OCI-LY3 (cell line): Measurements from ENCODE around the gene PTX4.
A peak's percentile ranks its signal among the peaks of the same experiment; 100 is the strongest.

ENCODE experiments used
- H2AFZ ChIP-seq: fragments of 200-600, 300-600 bp; shearing (Covaris generic); 2 replicates; pipeline ENCODE4 v1.6.0; 2014; ENCODE audit warnings: antibody characterized with exemption, low read depth, low read length
- H3K27ac ChIP-seq: fragments of 200-600, 300-600 bp; sonication (generic); 2 replicates; pipeline ENCODE4 v1.5.1; 2014; ENCODE audit warnings: mild to moderate bottlenecking, low read length, moderate library complexity, mixed read lengths
- H3K27me3 ChIP-seq: fragments of 200-600, 300-600 bp; sonication (generic); 2 replicates; pipeline ENCODE4 v1.6.1; 2014; ENCODE audit warnings: low read depth, low read length, mixed read lengths
- H3K36me3 ChIP-seq: fragments of 200-600, 300-600 bp; sonication (generic); replicated peaks from 2 replicates; pipeline ENCODE3; 2014; ENCODE audit warnings: low read depth, low read length, mixed read lengths
- H3K4me1 ChIP-seq: fragments of 300-600, 200-600 bp; sonication (generic); 2 replicates; pipeline ENCODE4 v1.6.1; 2014; ENCODE audit warnings: low read length, mixed read lengths
- H3K4me2 ChIP-seq: fragments of 200-600, 300-600 bp; sonication (generic); 2 replicates; pipeline ENCODE4 v1.6.1; 2014; ENCODE audit warnings: low read length, mixed read lengths
- H3K4me3 ChIP-seq: fragments of 300-600, 200-600 bp; sonication (generic); 2 replicates; pipeline ENCODE4 v1.5.1; 2014; ENCODE audit warnings: antibody characterized with exemption, mild to moderate bottlenecking, low read length, moderate library complexity
- H3K79me2 ChIP-seq: fragments of 300-600, 200-600 bp; shearing (Covaris generic); 2 replicates; pipeline ENCODE4 v1.6.1; 2014; ENCODE audit warnings: mild to moderate bottlenecking, low read length, mixed read lengths
- H3K9ac ChIP-seq: fragments of 300-600, 200-600 bp; shearing (Covaris generic); 2 replicates; pipeline ENCODE4 v1.6.0; 2014; ENCODE audit warnings: mild to moderate bottlenecking, low read length, moderate library complexity
- H3K9me3 ChIP-seq: fragments of 200-600, 300-600 bp; shearing (Covaris generic); 2 replicates; pipeline ENCODE4 v1.6.1; 2014; ENCODE audit warnings: low read length, mixed read lengths; ENCODE audit not compliant: insufficient read depth
- H4K20me1 ChIP-seq: fragments of 200-600, 300-600 bp; sonication (generic); 2 replicates; pipeline ENCODE4 v1.6.1; 2016; ENCODE audit warnings: low read length, mixed read lengths; ENCODE audit not compliant: insufficient read depth
- CTCF ChIP-seq: fragments of 200-600, 300-600 bp; sonication (generic); IDR thresholded peaks from 2 replicates; pipeline ENCODE4 v1.5.1; 2014; ENCODE audit warnings: antibody characterized with exemption, low read length, low read depth
- EZH2phosphoT487 ChIP-seq: fragments of 200-600 bp; shearing (Covaris generic); IDR thresholded peaks from 2 replicates; pipeline ENCODE4 v1.6.1; 2018; ENCODE audit warnings: antibody characterized with exemption, mixed run types, low read depth

Gene PTX4

DNA sequence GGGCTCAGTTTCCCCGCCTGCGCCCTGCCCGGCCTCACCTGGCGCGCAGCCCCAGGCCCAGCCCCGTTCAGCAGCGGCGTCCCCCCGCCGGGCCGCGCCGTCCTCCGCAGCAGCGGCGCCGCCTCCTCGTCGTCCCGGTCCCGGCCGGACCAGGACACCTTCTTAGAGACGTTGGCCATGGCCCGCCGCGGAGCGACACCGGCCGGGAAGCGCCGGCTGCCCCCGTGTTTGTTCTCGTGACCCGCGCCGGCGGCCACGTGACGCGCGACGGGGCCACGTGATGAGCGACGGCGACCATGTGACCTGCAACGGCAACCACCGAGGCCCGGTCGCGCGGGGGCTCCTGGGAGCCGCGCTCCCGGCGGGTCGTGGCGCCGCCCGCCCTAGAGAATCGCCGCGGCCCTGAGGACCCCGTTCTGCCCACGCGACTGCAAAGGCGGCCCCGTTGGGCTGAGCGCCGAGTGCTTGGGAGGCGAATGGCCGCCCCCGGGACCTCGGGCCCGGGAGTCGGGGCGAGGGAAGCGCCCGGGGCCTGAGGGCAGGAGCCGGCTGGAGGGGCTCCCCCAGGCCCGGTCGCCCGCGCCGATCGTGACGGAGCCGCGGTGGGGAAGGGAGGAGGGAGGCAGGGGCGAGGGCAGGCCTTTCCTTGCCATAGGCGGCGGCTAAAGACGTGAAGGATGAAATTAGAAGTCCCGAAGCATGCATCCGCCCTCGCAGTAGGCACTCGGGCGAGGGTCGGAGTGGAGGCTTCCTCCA, 13.8 kb downstream of the PTX4 start, which contains the start of gene CLCN7:
CLCN7 (minus strand) TSS at position 233 of the 756 bp plus-strand sequence; CDS start at position 179, 54 bp downstream.
- H3K4me1 ChIP-seq, result peaks cover 8% of the 10 kb centered on the region
- TF ChIP-seq CTCF (no peak), EZH2phosphoT487 (no peak)
- H3K9me3 ChIP-seq, result no peaks in the 10 kb centered on the region
- no peaks in the 10 kb centered on the region for H3K27me3 ChIP-seq
- H3K4me3 ChIP-seq, result peak within 1 kb of the TSS; percentile 97
- H3K36me3 ChIP-seq, result no peaks in the 10 kb centered on the region
- peak within 1 kb of the TSS; percentile 66 for H3K27ac ChIP-seq
- H4K20me1 ChIP-seq, result no peaks in the 10 kb centered on the region
- H3K79me2 ChIP-seq, result peaks cover 36% of the 10 kb centered on the region
- H2AFZ ChIP-seq, result peak within 1 kb of the TSS; percentile 69
- H3K4me2 ChIP-seq, result peak within 1 kb of the TSS; percentile 96
- peak within 1 kb of the TSS; percentile 95 for H3K9ac ChIP-seq

DNA sequence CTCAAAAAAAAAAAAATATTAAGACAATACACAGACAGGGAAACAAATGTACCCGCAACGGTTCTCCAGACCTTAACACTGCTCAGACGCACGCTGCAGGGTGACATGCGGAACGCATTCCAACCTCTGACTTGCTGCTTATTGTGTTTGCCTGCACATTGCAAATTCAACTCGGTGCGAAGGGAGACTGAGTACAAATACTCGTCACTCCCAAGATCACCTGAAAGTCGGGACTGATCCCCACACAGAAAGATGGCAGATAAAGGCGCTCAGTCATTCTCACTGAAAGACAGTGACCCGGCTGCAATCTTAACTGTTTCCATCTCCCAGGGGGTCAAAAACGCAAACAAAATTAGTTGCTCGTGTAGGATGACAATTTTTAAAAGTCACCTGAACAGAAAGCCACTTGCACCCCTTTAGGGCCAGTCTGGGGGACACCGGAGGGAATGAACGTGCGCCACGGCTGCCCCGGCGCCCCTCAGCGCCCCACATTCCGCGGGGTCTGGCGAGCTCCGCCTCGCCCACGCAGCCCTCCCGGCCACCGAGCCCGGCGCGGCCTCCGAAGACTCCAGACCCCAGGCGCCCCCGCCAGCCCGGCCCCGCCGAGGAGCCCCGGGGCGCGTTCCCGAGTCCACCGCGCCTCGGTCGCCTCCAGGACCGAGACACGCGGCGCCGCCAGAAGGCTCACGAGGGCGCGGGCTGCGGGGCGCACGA, 14.5 kb downstream of the PTX4 start:
- Histone ChIP-seq H3K4me1 (peaks cover 8% of the 10 kb centered on the region), H3K4me2 (peak overlapping the region; percentile 96), H3K79me2 (peaks cover 41% of the 10 kb centered on the region), H3K27me3 (no peaks in the 10 kb centered on the region), H3K9ac (peak overlapping the region; percentile 95), H3K27ac (no peak overlapping the region), H3K36me3 (no peaks in the 10 kb centered on the region), H4K20me1 (no peaks in the 10 kb centered on the region), H3K4me3 (peak overlapping the region; percentile 97), H3K9me3 (no peaks in the 10 kb centered on the region), H2AFZ (no peak overlapping the region)
- TF ChIP-seq CTCF (no peak), EZH2phosphoT487 (no peak)

DNA sequence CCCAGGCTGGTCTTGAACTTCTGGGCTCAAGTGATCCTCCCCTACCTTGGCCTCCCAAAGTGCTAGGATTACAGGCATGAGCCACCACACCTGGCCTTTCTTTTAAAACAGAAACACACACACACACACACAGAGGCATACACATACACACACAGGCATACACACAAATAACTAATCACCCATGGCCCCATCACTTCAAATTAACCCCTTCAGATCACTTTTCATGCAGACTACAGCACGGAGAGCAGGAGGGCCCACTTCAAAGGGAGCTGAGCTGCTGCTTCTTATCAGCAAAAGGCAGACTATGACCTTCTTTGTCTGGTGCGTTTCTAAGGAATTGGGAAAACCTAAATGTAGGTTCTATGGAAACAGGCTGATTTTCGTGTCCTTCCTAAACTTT, 15.8 kb downstream of the PTX4 start:
- TF ChIP-seq EZH2phosphoT487 (no peak), CTCF (no peak)
- no peaks in the 10 kb centered on the region for H3K9me3 ChIP-seq
- H2AFZ ChIP-seq, result no peak overlapping the region
- H3K79me2 ChIP-seq, result peaks cover 48% of the 10 kb centered on the region
- H3K36me3 ChIP-seq, result no peaks in the 10 kb centered on the region
- H4K20me1 ChIP-seq, result no peaks in the 10 kb centered on the region
- peaks cover 8% of the 10 kb centered on the region for H3K4me1 ChIP-seq
- no peak overlapping the region for H3K4me2 ChIP-seq
- no peak overlapping the region for H3K4me3 ChIP-seq
- no peak overlapping the region for H3K27ac ChIP-seq
- no peaks in the 10 kb centered on the region for H3K27me3 ChIP-seq
- H3K9ac ChIP-seq, result no peak overlapping the region

DNA sequence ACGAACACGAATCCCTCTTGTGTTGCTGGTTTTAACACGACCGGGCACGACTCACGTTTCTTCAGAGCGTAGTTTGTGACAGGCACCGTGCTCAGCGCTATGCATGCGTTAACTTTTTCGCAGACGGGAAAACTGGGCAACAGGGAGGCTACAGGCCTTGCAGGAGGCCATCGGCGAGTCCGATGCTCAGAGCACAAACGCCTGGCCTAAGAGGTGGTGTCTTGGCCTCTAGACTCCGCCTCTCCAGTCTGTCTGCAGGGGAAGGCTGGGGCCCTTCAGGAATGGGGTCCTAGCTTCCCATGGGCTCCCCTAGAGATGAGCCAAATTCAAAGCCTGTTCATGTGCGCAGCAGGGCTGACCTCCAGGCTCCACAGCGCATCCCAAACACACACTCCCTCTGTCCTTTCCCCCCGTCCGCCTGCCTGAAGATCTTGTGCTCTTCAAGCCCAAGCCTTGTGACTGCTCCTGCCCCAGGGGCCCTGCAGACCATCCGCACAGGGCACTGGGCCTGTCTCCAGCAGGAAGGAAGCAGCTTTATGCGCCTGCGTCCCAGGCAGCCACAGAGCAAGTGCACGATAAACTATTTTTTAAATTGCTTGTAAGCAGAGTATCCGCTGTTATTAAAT, 17.1 kb downstream of the PTX4 start:
- no peaks in the 10 kb centered on the region for H3K9me3 ChIP-seq
- no peak overlapping the region for H2AFZ ChIP-seq
- H3K36me3 ChIP-seq, result no peaks in the 10 kb centered on the region
- TF ChIP-seq CTCF (no peak), EZH2phosphoT487 (no peak)
- H3K79me2 ChIP-seq, result peaks cover 57% of the 10 kb centered on the region
- H3K4me3 ChIP-seq, result no peak overlapping the region
- H3K9ac ChIP-seq, result no peak overlapping the region
- no peaks in the 10 kb centered on the region for H4K20me1 ChIP-seq
- H3K27me3 ChIP-seq, result no peaks in the 10 kb centered on the region
- H3K27ac ChIP-seq, result no peak overlapping the region
- peaks cover 8% of the 10 kb centered on the region for H3K4me1 ChIP-seq
- H3K4me2 ChIP-seq, result no peak overlapping the region
